ENCODE results near the gene CRTAC1.
"Not testable (repeated sequence)": the region's sequence is repeated elsewhere in the genome, so short reads cannot be mapped to it uniquely, and the experiment has no call there.

The CRTAC1 gene

DNA sequence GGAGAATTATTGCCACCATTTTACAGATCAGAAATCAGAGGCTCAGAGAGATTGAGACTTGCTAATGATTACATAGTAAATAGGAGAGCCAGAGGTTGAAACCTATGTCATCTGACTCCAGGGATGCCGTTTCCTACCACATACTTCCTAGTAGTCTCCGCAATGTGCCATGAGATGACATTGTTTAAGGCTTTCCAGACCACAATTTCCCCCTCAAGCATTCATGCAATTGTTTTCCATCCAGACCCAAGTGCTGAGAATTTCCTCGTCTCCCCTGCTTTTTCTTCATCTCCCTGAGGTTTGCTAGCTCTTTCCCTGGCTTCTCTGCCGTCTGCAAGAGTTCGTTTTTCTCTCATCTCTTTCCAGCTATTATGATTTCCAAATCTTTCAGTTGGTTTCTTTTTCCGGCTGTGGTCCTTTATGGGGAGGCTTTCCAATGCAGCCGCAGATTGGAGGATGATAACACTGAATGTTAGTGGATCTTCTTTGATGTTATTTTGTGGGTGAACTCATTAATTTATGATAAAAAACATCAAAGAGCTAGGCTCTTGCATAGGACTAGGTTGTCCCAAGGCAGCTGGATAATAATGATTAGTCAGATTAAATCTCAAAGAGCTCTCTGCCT, 187.7 kb downstream of the CRTAC1 start:
- no peak for DNase-seq (ENCODE audit: low read depth)

GRCh38 chr10:97842114-97842513, 188.3 kb downstream of the CRTAC1 start:
- not testable (repeated sequence) for DNase-seq (ENCODE audit: low read depth)

DNA sequence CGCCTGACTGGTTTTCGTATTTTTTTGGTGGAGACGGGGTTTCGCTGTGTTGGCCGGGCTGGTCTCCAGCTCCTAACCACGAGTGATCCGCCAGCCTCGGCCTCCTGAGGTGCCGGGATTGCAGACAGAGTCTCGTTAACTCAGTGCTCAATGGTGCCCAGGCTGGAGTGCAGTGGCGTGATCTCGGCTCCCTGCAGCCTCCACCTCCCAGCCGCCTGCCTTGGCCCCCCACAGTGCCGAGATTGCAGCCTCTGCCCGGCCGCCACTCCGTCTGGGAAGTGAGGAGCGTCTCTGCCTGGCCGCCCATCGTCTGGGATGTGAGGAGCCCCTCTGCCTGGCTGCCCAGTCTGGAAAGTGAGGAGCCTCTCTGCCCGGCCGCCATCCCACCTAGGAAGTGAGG, 189.3 kb downstream of the CRTAC1 start:
- DNase-seq (ENCODE audit: low read depth), result not testable (repeated sequence)

- no peak for DNase-seq (ENCODE audit: low read depth)
Observed at GRCh38 chr10:97838091-97838490, 192.3 kb downstream of the CRTAC1 start.

DNA sequence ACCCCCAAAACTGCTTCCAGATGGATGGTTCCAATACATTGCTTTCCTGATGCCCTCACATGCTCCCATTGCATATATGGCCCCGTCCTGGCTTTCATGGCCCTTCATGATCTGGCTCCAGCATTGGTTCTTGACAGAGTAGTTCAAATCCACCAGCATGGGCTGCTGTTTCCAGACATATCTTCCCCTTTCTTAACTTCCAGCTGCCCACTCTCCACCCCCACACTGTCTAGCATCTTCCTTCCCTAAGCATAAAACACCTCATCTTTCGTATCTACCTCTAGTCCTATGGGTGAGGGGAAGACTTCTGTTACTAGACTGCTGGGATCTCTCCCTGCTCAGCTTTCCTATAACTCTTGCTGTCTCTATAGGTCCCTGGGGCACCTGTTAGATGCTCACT, 194.0 kb downstream of the CRTAC1 start:
- DNase-seq (ENCODE audit: low read depth), result no peak

DNA sequence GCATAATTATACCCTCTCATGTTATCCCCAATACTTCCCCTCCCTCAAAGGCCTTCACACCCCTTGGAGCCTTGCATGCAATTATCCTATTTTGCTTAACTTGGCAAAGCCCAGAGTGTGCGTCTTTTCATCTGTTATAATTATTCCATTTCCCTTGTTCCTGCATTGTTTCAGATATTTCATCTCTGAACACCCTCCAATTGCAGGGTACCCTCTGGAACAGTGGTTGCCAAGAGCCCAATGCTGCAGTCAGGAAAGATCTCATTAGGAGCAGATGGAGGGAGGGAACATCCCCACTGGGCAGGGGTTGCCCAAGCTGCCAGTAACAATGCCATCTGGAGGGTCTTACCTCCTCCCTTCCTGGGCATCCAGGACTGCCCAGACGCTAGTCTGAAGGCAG, 199.2 kb downstream of the CRTAC1 start:
- DNase-seq (ENCODE audit: low read depth), result no peak

DNA sequence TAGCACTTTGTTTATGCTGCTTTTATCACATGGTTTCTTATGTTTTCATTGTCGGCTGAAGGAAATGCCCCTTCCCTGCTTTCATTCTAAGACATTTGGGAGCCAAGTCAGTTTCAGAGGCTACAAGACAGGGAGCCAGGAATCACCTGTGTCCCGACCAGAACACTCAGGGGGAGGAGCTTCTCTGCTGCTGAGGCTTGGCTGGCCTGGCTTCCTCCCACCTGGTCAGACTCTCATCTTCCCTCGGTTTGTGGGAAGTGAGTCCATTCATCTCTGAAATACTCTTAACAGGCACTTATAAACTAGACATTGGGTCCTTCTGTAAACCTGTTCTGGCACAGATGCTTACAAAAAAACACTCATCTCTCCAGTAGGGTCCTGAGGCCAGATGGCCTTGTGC, 200.4 kb downstream of the CRTAC1 start:
- DNase-seq (ENCODE audit: low read depth), result no peak

- DNase-seq (ENCODE audit: low read depth), result no peak
Observed at GRCh38 chr10:97828721-97829120, 201.7 kb downstream of the CRTAC1 start.

DNA sequence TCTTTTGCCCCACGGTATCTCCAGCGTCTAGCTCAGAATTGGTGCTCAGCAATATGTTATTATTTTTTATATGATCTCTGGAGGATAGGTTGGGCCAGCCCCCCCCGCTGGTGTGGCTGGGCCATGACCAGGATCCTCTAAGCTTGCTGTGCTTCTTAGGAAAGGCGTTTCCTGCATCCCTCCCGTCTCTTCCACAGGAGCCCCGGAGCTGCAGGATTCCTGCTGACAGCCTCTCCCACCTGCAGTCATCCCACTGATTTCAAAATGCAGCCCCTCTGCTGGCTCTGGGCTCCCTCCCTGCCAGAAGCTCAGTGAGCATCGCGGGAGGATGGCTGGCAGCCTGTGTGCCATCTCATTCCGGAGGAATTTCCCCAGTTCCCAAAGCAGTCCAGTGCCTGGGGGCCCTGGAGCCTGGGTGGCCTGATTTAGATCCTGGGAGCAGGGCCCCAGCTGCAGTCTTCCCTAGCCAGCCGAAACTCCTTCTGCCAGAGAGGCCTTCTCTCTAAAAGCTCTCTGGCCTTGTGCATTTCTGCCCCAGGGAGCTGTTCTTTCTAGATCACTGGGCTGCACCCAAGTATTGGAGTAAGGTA, 202.6 kb downstream of the CRTAC1 start:
- no peak for DNase-seq (ENCODE audit: low read depth)

GRCh38 chr10:97826892-97827291, 203.5 kb downstream of the CRTAC1 start:
- DNase-seq (ENCODE audit: low read depth), result no peak

DNA sequence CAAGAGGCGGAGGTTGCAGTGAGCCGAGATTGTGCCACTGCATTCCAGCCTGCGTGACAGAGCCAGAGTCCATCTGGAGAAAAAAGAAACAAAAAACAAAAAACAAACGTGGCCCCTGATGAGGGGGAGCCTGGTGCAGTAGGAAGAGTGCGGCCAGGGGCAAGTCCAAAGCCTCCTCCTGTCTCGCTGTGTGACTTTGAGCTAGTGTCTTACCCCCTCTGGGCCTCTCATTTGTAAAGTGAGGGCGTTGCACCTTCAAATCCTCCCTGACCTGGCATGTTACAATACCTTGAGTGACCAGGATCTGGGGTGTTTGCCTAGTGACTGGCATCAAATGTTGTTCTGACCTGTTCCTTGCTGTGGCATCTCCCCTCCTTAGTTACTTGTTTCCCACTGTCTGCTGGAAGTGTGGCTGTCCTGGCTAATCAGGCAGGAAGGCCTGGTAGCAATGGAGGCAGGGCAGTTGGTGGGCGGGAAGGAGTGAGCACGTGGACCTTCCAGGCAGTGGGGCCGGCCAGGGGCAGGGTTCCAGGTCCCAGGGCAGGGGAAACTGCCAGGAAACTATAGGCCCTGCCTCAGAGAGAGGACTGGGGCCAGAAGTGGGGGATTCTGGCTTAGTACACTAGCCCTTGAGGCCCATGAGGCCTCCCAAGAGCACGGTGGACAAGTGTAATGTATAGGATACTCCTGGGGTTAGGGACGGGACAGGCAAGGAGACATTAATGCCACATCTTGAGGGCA, 205.2 kb downstream of the CRTAC1 start:
- DNase-seq (ENCODE audit: low read depth), result no peak

GRCh38 chr10:97823734-97824133, 206.7 kb downstream of the CRTAC1 start:
- DNase-seq (ENCODE audit: low read depth), result no peak

- DNase-seq (ENCODE audit: low read depth), result no peak
Observed at GRCh38 chr10:97822261-97822687, 208.1 kb downstream of the CRTAC1 start.

GRCh38 chr10:97821308-97822038, 208.9 kb downstream of the CRTAC1 start:
- DNase-seq (ENCODE audit: low read depth), result no peak

DNA sequence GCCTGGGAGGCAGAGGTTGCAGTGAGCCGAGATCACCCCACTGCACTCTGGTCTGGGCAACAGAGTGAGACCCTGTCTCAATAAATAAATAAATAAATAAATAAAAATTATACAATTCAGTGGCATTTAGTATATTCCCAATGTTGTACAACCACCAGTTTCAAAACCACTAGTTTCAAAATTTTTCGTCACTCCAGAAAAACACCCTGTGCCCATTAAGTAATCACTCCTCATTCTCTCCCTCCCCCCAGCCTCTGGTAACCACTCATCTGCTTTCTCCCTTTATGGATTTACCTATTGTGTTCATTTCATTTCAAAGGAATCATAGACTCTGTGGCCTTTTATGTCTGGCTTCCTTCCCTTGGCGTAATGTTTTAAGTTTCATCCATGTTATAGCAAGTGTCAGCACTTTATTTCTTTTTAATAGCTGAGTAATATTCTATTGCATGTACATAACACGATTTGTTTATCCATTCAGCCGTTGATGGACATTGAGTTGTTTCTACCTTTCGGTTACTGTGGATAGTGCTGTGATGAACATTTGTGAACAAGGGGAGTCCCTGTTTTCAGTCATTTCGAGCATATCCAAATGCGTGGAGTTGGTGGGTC, 210.2 kb downstream of the CRTAC1 start:
- DNase-seq (ENCODE audit: low read depth), result no peak

GRCh38 chr10:97818572-97818971, 211.8 kb downstream of the CRTAC1 start:
- no peak for DNase-seq (ENCODE audit: low read depth)

DNA sequence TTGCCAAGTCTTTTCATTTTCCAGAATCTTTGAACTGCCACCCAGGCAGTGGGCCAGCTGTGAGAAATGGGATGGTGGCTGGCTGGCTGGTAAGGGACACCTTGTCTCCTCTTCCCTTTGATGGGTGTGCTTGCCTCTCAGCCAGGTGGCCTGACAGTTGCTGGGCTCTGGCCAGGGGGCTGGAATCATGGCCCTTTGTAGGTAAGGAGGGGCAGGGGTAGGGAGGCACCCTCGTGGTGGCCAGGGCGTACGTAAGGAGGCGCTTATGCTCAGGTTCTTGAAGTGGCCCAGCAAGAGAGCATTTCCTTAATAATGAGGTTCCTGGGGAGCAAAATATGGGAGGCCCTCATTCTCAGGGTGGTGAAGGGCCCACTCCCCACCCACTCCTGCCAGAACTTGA, 213.8 kb downstream of the CRTAC1 start:
- DNase-seq (ENCODE audit: low read depth), result no peak
